Astrocyte of the cerebellum (primary cell): Measurements from ENCODE around the gene HTR2B.

Experiments used
- DNase-seq: peaks from one replicate; pipeline ENCODE4 v3.0.0-alpha.2; 2011; ENCODE audit warnings: low read depth
- H3K4me3 ChIP-seq: 2 replicates; pipeline ENCODE4 v1.5.1; 2011; ENCODE audit warnings: mild to moderate bottlenecking, low read depth, low read length, moderate library complexity
- CTCF ChIP-seq: IDR thresholded peaks from 2 replicates; pipeline ENCODE4 v1.5.1; 2012; ENCODE audit warnings: low read length, low read depth, moderate library complexity, mild to moderate bottlenecking; ENCODE audit errors: missing control alignments
- in situ Hi-C: cut with HindIII; loops from 2 replicates; pipeline ENCODE4 v1.10.0; 2017; ENCODE audit warnings: low sequenced_read_pairs

The HTR2B gene

GRCh38 chr2:231127936-231128335, 3.1 kb upstream of the HTR2B start:
- H3K4me3 ChIP-seq = no peak overlapping the region
- in situ Hi-C loops = loop anchor here (10.0 kb wide), 1 partner anchor 47 kb away; no protein-coding TSS in a partner anchor
- DNase-seq = no peak
- no peak for TF ChIP-seq CTCF

GRCh38 chr2:231127480-231127879, 2.6 kb upstream of the HTR2B start:
- H3K4me3 ChIP-seq = no peak overlapping the region
- no peak for DNase-seq
- no peak for TF ChIP-seq CTCF
- in situ Hi-C loops = loop anchor here (10.0 kb wide), 1 partner anchor 47 kb away; no protein-coding TSS in a partner anchor

GRCh38 chr2:231126123-231126522, 1.3 kb upstream of the HTR2B start:
- DNase-seq = no peak
- no peak for TF ChIP-seq CTCF
- in situ Hi-C loops = loop anchor here (10.0 kb wide), 1 partner anchor 49 kb away; no protein-coding TSS in a partner anchor
- no peak overlapping the region for H3K4me3 ChIP-seq

- in situ Hi-C loops = loop anchor here (10.0 kb wide), 1 partner anchor 51 kb away; no protein-coding TSS in a partner anchor
- TF ChIP-seq CTCF = no peak
- no peak for DNase-seq
- H3K4me3 ChIP-seq = no peak overlapping the region
These were observed 1.4 kb downstream of the HTR2B start for GRCh38 chr2:231123362-231123898.

- H3K4me3 ChIP-seq = no peak overlapping the region
- DNase-seq = no peak
- in situ Hi-C loops = no loop called here
- TF ChIP-seq CTCF = no peak
These were observed 6.3 kb downstream of the HTR2B start for GRCh38 chr2:231118614-231118942.

GRCh38 chr2:231117922-231118613, 6.8 kb downstream of the HTR2B start:
- in situ Hi-C loops = no loop called here
- H3K4me3 ChIP-seq = no peak overlapping the region
- DNase-seq = no peak
- no peak for TF ChIP-seq CTCF
